GM19023 (cell line): ENCODE data around the gene MTMR10.

ENCODE experiments used
- ATAC-seq: cut with Tn5 transposase; IDR thresholded peaks from one replicate; pipeline ENCODE4 v1.9.1; 2021; ENCODE audit warnings: mild to moderate bottlenecking, moderate library complexity; ENCODE audit not compliant: unreplicated experiment

Gene MTMR10, protein sequence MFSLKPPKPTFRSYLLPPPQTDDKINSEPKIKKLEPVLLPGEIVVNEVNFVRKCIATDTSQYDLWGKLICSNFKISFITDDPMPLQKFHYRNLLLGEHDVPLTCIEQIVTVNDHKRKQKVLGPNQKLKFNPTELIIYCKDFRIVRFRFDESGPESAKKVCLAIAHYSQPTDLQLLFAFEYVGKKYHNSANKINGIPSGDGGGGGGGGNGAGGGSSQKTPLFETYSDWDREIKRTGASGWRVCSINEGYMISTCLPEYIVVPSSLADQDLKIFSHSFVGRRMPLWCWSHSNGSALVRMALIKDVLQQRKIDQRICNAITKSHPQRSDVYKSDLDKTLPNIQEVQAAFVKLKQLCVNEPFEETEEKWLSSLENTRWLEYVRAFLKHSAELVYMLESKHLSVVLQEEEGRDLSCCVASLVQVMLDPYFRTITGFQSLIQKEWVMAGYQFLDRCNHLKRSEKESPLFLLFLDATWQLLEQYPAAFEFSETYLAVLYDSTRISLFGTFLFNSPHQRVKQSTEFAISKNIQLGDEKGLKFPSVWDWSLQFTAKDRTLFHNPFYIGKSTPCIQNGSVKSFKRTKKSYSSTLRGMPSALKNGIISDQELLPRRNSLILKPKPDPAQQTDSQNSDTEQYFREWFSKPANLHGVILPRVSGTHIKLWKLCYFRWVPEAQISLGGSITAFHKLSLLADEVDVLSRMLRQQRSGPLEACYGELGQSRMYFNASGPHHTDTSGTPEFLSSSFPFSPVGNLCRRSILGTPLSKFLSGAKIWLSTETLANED

DNA sequence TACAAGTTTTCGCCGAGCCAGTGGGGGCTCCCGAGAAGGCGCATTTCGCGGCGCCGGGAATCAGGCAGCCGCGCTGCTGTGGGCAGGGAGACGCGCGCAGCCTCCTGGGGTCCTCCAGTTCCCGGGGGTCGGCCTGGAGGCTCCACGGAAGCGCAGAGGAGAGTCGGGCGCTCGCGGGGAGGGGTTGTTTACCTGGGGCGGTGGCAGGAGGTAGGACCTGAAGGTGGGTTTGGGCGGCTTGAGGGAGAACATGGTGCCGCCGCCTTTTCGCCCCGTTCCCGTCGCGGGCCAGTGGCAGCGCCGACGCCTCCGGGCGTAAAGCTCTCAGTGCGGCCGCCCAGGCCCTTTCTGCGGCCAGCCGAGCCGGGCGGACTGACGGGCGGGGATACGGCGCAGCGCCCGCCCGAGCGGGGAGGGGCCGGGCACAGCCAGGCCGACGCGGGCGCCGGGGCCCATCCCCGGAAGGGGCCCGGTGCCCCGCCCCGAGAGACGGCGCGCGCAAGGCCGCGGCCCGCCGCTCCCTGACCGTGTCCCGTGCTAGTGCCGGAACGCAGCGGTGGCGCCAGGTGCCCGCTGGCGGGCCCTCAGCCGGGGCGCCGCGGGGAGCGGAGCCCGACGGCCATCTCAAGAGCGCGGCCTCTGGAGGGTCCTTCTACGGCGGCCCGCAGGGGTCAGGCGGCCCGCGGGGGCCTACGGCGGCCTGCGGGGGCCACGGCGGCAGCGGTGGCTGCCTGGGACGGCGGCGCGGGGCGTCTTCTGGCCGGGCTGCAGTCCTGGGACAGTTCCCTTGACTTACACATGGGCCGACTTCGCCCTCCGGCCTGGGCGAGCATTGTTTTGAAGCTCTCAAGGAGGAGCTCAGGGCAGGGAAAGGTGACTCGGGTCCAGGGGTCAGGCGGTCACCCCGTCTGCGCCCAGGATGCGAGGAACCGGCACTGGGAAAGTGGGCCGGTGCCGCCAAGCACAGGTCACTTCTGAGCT is at the start of gene MTMR10:
TSS of gene MTMR10 (minus strand) at position 374 of the 981 bp plus-strand sequence. CDS start at position 252, 122 bp downstream.
- ATAC-seq, result peak; percentile 91

DNA sequence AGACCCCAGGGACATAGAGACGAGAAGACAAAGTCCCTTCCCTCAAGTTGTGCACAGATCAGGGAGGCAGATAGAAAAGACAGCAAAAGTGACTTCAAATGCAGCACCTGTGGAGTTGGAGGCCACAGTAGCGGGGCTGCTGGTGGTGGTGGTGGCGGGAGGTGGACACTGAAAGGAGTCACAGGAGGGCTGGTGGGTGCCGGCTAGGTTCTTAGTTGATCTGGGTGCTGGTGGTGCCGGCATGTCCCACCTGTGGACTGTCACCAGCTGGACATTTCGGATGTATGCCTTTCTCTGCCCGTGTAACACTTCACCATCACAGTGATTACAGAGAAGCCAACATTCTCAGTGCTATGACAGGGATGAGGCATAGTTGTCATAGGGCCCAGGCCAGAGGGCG is 49.2 kb upstream of the MTMR10 start:
- ATAC-seq, result no peak

DNA sequence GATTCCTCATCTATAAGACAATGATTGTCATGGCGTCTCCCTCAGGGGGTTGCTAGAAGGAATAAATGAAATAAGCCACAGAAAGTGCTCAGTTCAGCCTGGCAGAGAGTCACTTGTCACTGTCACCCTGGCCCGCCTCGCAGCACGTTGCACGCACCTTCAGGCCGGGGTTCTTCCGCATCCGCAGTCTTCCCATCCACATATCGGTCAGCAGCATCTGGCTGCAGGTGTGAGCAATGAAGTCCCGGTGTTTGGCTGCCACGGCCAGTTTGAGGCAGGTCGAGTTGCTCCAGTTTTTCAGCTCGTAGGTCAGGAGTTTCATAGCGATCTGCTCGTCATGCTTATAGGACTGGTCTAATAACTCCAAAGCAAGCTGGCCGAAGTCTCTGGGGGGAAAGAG is 48.5 kb upstream of the MTMR10 start:
- ATAC-seq, result no peak

DNA sequence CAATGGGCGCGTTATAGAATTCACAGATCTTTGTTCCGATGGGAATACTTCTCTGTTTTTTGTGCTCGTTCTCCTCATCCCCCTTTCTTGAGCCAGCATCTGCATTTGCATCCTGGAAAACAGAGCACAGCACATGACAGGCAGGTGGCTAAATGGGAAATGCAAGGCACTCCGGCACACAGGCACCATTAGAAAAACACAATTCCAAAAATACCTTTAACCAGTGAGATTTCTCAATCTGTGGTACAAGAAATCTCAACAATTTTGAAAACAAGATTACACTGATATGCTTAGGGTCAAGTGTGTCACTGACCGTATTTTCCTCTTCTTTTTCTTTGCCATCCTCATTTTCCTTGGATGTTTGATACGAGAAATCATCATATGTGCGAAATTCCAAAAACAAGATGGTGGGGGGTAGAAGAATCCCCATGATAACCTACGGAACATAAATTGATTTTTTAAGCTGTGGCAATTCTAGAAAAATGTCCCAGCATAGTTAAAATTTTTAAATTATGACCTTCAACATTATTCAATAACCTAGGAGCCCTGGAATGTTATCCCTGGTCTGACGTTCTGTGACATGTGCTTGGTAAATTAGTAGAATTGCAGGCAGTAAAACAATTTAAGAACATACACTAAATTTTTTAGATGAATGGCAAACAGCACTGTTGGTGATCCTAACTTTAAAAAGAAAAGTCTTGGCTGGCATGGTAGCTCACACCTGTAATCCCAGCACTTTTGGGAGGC is 46.5 kb upstream of the MTMR10 start:
- ATAC-seq, result no peak

DNA sequence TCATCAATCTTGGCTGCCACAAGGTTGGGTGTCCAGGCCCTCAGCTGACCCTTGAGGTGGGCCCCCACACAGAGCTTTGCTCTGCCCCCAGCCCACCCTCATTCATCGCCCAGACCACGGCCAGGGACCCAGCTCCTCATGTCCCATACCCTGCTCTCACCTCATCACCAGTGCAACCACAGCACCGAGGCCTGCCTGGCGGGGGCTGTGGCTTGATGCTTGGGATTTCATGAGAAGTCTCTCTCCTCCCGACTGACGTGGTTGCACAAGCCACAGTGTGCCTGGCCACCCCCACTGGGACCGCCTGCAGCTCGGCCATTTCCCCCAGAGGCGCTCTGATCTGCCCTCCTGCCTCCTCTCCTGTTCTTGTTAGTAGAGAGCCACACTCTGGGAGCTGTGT is 45.4 kb upstream of the MTMR10 start:
- ATAC-seq, result no peak

DNA sequence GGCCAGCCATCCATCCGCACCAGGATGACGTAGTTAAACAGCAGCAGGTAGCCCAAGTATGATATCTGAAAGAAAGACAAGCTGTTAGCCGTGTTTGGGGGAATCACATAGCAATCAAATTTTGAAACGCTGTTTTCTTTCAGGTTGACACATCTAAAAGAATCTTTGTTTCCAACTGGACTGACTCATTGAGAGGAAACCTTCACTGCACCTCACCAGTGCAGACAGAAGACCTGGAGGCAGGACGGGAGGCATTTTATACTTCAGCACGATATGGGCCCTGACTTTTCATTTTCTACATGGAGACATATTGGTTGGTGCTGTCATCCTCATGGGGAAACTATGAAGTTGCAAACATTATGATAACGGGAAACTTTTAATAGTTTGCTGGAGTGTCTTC is 44.2 kb upstream of the MTMR10 start:
- no peak for ATAC-seq

DNA sequence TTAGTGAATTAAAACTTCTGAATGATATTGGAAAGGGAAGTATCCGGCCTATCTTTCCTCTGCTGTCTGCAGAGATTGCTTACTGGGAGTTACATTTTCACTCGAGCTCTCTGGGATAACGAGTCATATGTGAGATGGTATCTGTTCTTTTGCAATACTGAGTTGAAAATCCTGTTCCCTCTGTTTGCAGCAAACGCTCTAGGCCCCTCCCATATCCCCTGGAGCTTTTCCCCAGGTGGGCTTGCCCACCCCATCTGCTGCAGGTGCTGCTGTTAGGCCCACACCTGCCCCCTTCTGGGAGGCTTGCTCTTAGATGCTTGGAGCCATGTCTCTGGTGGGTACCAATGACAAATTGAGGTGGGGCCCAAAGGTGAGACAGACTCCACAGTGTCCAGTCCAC is 42.7 kb upstream of the MTMR10 start:
- no peak for ATAC-seq

DNA sequence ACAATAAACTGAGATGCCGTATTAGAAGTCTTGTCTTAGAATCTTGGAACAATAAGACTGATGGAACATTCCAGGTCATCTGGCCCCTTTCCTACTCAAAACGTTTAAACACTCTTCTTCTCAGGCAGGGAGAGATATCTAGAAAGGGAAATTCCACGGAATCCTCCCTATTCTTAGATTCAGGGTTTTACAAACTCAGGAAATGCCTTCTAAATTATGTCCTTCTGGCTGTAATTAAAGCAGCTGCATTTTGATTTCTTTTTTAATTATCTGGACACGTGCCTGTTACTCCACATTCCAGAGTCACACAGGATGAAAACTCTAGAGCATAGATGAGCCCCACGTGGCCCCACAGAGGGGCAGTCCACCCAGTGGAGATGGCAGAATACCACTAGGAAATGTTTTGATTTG is 41.5 kb upstream of the MTMR10 start:
- ATAC-seq, result no peak

DNA sequence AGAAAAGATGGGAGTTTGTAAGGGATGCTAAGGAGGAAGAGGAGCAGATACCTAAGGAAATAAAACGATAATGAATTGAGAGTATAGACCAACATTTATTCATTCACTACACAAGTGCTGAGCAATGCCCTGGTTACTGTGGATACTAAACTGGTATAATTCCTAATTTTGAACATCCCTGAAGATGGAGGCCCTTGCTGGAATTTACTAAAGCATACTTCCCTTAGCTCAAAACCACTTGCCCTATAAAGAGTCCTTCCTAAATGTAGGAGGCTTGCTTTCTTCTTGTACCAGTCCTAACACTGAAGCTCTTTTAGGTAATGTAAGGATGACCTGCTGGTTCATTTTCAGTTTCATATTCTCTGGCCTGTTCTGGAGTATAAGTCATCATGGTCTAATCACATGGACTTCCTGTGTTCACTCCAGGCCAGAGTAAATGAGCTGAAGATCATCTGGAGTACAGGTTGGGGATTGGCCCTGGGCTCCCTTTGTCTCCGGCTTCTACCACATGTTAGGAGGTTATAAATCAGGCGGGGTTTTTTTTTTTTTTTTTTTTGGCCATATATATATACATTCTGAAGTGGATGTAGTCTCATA is 40.1 kb upstream of the MTMR10 start:
- peak; percentile 83 for ATAC-seq

DNA sequence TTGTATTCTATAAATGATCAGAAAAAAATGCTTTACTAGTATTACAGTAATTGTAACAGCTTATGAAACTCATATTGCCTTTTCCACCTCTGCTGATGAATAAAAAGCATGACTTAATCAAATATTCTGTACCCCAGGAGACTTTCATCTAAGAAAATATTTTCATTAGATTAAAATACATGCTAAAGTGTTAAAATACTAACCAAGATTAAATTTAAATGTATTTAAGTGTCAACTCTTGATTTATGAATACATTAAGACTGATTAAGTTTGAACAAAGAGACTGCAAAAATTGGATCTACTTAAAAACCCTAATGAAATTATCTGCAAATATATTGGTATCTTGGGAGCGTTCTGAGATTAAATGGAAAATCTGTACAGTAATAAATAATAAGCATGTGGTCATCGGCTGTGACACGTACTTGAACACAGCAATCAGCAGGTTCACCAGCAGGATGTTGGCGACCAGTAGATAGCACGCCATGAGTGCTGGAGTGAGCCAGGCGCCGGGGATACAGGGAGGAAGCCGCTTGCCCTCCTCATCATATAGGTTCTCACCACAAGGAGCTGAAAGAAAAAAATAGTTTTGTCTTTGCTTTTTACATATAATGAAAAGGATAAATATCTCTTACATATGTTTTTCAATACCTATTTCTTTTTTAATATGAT is 36.6 kb upstream of the MTMR10 start:
- ATAC-seq, result no peak

DNA sequence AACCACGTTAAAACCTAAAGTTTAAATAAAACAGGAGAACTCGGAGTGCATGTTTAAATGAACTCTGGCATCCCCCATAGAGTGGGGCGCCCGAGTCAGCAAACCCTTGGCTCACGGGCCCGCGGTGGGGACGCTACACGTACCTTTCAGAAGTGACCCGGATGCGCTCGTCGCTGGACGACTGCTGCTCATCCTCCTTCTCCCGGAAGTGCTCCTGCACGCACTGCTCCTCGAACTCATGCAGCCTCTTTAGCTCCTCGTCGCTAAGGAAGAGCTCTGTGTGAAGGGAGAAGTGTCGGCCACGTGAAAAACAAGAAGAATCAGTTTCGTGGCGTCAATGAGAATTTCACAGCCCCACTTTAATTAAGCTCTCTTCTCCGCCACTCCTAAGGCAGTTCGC is 34.6 kb upstream of the MTMR10 start:
- ATAC-seq, result no peak

DNA sequence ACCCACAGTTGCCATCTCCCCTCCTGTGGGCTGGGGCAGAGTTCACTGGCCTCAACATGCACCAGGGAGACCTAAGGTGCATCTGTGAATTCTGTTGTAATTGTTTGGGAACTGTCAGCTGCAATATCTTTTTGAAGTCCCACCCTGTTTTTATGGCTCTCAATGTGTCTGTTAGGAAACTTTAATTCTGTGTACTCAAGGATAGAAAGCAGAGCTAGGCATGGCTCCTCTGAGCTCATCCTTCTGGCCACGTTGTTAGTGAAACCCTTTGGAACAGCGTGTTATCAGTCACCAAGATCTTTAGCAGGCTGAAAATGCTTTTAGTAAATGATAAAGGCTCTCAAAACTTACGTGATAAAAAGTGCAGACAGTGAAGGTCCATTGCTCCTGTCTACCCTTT is 33.6 kb upstream of the MTMR10 start:
- ATAC-seq, result no peak

DNA sequence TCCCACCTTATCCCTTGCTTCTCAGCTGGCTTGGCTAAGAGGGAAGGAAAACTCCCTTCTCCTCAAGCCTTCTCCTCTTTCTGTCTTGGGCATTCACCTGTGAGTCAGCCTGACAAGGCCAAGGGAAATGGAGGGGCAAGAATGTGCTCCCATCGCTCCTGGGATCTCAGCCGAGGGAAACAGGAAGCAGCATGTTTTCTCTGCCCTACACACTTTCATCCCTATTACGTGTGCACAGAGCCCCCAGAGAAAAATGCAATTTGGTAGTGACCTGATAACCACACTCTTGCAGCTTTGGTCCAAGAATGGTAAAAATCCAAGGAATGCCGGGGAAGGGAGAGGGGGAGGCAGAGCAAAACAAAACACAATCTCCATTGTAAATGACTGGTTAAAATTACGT is 32.9 kb upstream of the MTMR10 start:
- ATAC-seq, result no peak

DNA sequence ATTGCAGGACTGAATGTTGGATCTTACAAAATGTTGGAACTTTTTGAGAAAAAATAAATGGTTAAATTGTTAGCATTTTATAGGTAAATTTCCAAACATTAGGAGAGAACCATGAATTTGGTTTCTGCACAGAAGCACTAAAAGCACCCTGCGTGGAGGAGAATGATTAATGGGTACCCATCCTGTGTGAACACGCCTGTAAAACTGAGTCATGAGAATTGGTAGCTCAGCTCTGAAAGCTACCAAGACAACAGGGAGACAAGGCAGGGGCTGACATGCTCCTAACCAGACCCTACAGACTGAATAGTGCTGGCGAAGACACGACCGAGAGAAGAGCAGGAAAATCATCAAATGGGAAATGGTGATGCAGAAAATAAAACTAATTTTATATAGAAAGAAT is 32.4 kb upstream of the MTMR10 start:
- ATAC-seq, result no peak

DNA sequence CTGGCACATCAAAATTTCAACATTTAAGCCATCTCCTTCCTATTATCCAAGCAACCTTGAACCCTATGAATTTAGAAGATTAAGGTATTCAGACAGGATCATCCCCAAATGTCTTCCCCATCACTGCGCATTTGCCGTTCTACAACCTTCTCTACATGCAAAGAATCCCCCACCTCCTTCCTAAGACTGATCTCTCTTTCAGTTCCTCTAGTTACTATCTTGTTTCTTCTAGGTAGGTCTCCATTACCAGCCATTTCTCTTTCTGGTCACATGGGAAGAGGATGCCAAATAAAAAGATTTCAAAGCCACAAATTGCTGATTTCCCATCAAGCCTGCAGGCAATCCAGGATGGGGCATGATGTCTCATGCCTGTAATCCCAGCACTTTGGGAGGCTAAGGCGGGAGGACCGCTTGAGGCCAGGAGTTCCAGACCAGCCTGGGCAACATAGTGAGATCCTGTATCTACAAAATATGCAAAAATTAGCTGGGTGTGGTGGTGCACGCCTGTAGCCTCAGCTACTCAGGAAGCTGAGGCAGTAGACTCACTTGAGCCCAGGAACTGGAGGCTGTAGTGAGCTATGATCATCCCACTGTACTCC is 29.7 kb upstream of the MTMR10 start:
- ATAC-seq, result no peak

DNA sequence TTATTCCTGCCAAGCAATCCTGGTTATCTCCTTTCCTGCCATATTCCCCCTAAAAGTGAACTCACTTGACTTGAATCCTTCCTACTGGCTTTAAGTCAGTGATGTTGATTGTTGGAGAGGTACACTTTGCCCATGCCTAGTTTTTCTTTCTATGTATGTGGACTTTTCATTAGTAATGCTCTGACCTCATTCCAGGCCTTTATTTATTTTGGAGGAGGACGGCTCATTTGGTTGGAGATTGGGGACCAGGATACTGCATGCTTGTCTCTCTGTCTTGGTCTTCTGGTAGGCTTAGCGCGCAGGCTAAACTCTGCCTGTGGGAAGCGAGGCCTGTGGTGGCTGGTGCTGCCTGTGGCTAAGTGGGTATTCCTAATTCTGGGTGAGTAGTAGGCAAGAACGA is 29.1 kb upstream of the MTMR10 start:
- no peak for ATAC-seq

DNA sequence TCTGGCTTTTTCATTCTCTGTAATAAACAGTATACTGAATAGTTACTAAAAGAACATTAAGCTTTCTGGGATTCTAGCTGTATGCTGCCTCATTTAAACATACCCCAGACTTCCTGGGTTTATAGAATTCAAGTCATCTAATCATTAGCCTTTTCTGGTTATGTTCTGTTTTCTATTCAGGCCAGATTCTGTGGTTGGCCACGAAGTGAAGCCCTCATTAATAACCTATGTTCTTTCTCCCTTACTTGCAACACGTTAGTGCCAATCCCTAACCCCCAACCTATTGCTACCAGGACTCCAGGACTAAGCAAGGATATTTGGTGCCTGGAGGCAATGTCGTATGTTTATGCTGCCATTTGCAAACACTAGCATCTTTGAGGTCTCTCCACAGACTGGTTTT is 28.6 kb upstream of the MTMR10 start:
- ATAC-seq, result no peak

DNA sequence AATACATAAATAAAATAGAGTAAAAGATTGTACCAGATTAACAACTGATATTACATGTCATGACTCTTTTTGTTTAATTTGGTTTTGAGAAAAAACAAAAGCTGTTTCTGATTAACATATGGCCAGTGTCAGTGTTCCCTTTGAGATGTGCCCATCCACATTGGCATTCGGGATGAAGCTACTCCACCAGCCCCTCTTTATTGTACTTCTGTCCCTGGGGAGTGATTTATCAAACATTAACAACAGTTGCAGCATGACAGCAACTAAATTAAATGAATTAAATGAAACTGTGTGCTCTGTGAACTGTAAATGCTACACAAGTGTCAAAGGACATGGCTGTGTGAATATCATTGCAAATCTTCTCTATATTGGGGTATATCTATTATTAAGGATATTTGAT is 25.9 kb upstream of the MTMR10 start:
- ATAC-seq, result no peak

DNA sequence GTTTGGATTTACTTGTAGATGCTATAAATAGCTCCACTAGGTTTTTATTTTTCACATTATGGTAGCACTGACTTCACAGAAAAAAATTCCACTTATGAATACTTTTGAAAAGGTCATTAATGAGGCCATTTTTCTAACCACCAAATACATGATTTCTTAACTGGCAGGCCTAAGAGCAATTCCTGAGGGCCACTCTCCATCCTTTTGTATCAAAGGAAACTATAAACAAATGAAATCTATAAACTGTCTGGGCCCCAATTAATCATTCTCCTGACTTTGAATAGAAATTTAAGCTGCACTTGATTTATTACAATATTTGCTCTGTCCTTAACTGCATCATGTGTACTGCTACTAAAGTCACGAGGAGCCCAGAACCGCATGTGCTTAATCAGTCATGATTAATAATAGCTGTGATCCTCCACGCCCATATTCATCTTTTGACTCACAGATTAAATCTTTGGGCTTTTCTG is 25.1 kb upstream of the MTMR10 start:
- no peak for ATAC-seq
